CD4-positive, alpha-beta T cell treated with Interleukin-17A for 1 hour (primary cell): ENCODE data around the gene ALOXE3.
A peak's percentile ranks its signal among the peaks of the same experiment; 100 is the strongest.

ENCODE experiments used
- DNase-seq: peaks from one replicate; pipeline ENCODE4 v3.0.0-alpha.2; 2020

Gene ALOXE3

GRCh38 chr17:8153957-8154607 lies 35.8 kb upstream of the ALOXE3 start:
- DNase-seq: peak; percentile 96

- DNase-seq: peak; percentile 63
Observed at GRCh38 chr17:8153525-8153956, 35.2 kb upstream of the ALOXE3 start.

GRCh38 chr17:8153031-8153451 lies 34.7 kb upstream of the ALOXE3 start:
- peak; percentile 8 for DNase-seq

- peak; percentile 95 for DNase-seq
Observed at GRCh38 chr17:8152112-8152775, 33.9 kb upstream of the ALOXE3 start, which contains the start of gene PER1. PER1 (minus strand) TSS chr17:8152404; CDS start chr17:8150706, 1,698 bp downstream.

GRCh38 chr17:8151641-8152111 lies 33.4 kb upstream of the ALOXE3 start:
- DNase-seq: no peak

GRCh38 chr17:8151120-8151640 lies 32.9 kb upstream of the ALOXE3 start:
- DNase-seq: peak; percentile 93

GRCh38 chr17:8150194-8151119 lies 32.1 kb upstream of the ALOXE3 start:
- DNase-seq: peak; percentile 26

- DNase-seq: no peak
Observed at GRCh38 chr17:8149419-8150193, 31.3 kb upstream of the ALOXE3 start.

- DNase-seq: no peak
Observed at GRCh38 chr17:8148560-8148959, 30.2 kb upstream of the ALOXE3 start.

- peak; percentile 14 for DNase-seq
Observed at GRCh38 chr17:8147805-8148404, 29.6 kb upstream of the ALOXE3 start.

- peak; percentile 7 for DNase-seq
Observed at GRCh38 chr17:8147141-8147804, 29.0 kb upstream of the ALOXE3 start.

- peak; percentile 17 for DNase-seq
Observed at GRCh38 chr17:8146381-8147140, 28.2 kb upstream of the ALOXE3 start.

GRCh38 chr17:8145811-8146210 lies 27.5 kb upstream of the ALOXE3 start:
- DNase-seq: peak; percentile 22

GRCh38 chr17:8144401-8145231 lies 26.3 kb upstream of the ALOXE3 start:
- DNase-seq: peak; percentile 33

GRCh38 chr17:8143581-8144400 lies 25.5 kb upstream of the ALOXE3 start:
- DNase-seq: no peak

- DNase-seq: peak; percentile 35
Observed at GRCh38 chr17:8142887-8143580, 24.7 kb upstream of the ALOXE3 start.

- peak; percentile 34 for DNase-seq
Observed at GRCh38 chr17:8142158-8142886, 24.0 kb upstream of the ALOXE3 start.
